NB4 (cell line): ENCODE measurements around the gene NKIRAS2.
A peak's percentile ranks its signal among the peaks of the same experiment; 100 is the strongest.

Experiments used
- DNase-seq: peaks from one replicate; pipeline ENCODE4 v3.0.0; 2010; ENCODE audit warnings: low read depth
- H3K4me3 ChIP-seq: one replicate; pipeline ENCODE4 v1.5.1; 2011; ENCODE audit warnings: mild to moderate bottlenecking, low read depth, low read length, moderate library complexity
- MYC ChIP-seq: IDR thresholded peaks from 2 replicates; pipeline ENCODE4 v1.6.1; 2011; ENCODE audit warnings: low read depth, low read length
- POLR2A ChIP-seq: IDR thresholded peaks from 2 replicates; pipeline ENCODE4 v1.6.1; 2011; ENCODE audit warnings: mild to moderate bottlenecking; ENCODE audit not compliant: insufficient read length; ENCODE audit errors: extremely low read depth
- TF ChIP-seq, protein P1 (sequence below): IDR thresholded peaks from one replicate; pipeline ENCODE4 v1.5.1; 2012; ENCODE audit warnings: low read depth, low read length
- TF ChIP-seq, protein P2 (sequence below): IDR thresholded peaks from 2 replicates; pipeline ENCODE4 v1.6.1; 2011; ENCODE audit warnings: low read depth, low read length

The NKIRAS2 gene

DNA sequence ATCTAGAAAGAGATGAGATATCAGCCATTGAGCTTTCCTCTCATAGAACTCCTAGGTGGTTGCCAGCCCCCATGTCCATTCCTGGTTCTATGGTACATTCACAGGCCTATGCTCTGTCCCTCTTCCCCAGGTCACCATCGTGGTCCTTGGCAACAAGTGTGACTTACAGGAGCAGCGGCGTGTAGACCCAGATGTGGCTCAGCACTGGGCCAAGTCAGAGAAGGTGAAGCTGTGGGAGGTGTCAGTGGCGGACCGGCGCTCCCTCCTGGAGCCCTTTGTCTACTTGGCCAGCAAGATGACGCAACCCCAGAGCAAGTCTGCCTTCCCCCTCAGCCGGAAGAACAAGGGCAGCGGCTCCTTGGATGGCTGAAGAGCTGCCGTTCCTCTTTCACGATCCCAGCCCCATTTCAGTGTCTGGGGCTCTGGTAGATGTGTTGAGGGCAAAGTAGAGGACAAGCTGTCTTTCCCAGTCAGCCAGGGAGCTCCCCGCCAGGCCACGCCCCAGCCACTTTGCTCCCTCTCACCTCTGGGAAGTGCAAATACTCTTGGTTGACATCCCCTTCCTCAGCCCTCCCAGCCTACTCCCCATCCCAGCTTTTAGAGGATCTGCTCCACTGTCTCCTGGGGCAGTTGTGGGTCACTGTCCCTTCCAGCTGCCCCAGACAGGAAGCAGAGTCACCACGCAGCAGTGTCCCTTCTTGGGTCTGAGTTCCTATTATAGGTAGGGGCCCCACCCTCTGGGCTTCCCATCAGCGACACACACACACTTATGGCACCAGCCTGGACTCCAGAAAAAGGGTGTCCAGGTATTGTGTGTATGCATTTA is 3.8 kb downstream of the NKIRAS2 start:
- peak overlapping the region; percentile 11 for H3K4me3 ChIP-seq
- DNase-seq: peak; percentile 94
- TF ChIP-seq, protein P1, sequence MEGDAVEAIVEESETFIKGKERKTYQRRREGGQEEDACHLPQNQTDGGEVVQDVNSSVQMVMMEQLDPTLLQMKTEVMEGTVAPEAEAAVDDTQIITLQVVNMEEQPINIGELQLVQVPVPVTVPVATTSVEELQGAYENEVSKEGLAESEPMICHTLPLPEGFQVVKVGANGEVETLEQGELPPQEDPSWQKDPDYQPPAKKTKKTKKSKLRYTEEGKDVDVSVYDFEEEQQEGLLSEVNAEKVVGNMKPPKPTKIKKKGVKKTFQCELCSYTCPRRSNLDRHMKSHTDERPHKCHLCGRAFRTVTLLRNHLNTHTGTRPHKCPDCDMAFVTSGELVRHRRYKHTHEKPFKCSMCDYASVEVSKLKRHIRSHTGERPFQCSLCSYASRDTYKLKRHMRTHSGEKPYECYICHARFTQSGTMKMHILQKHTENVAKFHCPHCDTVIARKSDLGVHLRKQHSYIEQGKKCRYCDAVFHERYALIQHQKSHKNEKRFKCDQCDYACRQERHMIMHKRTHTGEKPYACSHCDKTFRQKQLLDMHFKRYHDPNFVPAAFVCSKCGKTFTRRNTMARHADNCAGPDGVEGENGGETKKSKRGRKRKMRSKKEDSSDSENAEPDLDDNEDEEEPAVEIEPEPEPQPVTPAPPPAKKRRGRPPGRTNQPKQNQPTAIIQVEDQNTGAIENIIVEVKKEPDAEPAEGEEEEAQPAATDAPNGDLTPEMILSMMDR: no peak
- 0 out of 2 replicates have a peak, but pooled peaks have one; percentile 28 for TF ChIP-seq MYC

DNA sequence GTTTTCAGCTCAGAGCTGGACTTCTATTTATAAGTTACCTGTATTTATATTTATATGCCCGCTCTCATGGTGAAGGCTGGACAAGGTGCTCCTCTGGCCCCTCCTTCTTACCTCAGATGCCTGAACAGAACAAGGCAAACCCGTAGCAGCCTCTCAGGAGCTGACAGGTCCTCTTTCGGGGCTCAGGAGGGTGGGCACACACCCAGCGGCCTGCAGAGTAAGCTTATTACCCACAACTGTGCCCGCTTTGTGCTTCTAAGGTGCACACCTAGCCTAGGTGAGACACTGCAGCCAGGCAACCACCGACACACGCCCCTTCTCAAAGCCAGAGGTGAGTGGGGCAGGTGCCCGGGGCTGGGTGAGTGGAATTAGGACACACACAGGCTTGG is 5.3 kb downstream of the NKIRAS2 start:
- no peak for TF ChIP-seq POLR2A
- TF ChIP-seq, protein P1: no peak
- no peak for TF ChIP-seq MYC
- TF ChIP-seq, protein P2, sequence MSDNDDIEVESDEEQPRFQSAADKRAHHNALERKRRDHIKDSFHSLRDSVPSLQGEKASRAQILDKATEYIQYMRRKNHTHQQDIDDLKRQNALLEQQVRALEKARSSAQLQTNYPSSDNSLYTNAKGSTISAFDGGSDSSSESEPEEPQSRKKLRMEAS: no peak
- H3K4me3 ChIP-seq: no peak overlapping the region
- no peak for DNase-seq

DNA sequence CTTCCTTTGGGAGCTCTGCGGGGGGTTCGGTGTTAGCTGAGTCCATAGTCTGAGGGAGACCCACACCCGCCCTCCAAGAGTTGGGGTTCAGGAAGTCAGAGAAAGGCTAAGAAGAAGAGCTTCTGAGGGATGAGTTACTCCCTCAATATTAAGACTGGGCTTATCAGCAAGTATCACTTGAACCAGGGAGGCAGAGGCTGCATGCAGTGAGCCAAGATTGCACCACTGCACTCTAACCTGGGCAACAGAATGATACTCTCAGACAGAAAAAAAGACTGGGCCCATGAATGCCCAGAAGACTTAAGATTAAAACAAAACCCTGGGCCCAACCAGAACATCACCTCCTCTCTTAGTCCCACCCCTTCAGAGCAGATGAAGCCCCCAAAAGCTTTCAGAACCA is 6.0 kb downstream of the NKIRAS2 start:
- H3K4me3 ChIP-seq: no peak overlapping the region
- TF ChIP-seq, protein P2: no peak
- TF ChIP-seq POLR2A: no peak
- TF ChIP-seq, protein P1: no peak
- TF ChIP-seq MYC: no peak
- no peak for DNase-seq

DNA sequence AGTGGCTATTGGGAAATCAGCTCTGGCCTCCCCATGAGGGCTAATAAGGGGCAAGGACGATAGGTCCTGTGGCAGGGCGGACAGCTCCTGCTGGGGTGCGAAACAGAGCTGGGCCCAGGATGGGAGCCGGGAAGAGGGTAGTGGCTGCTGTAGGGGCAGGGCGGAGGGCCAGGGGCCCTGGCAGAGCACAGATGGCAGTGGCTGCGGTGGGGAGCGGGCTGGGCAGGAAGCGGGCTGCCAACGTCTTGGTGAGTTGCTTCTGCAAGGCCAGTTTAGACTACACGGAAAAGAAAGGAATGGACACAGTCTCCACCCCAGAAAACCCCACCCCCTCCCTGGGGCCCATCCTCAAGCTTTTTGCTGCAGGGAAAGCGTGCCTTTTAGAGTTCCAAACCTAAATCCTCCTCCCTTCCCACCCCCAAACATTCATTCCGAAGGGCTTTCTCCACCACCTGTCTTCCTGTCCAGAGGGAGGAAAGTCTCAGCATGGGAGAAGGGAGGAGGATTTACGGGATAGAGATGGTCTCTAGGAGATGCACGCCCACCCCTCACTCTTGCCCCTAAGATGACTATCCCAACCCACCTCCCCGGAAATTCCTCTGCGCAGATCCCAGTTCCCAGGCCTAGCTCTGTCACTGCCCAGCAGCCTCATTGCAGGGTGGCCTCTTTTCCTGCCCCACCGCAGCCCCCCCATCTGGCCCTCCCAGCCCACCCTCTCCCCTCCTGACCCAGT is 7.1 kb downstream of the NKIRAS2 start:
- no peak for DNase-seq
- no peak overlapping the region for H3K4me3 ChIP-seq
- no peak for TF ChIP-seq POLR2A
- TF ChIP-seq, protein P2: no peak
- TF ChIP-seq, protein P1: no peak
- no peak for TF ChIP-seq MYC

DNA sequence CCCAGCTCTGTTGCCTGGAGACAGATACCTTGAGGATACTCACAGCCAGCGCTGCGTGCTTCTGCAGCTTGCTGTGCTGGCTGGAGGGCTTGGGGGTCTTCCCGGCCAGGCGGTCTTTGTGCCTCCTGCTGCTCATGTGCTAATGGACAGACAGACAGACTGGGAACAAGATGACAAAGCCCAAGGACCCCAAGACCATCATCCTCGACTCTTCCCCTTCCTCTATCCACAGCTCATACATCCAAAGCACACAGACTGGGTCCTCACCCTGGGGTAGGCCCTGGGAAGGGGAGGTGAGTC is 7.7 kb downstream of the NKIRAS2 start:
- no peak overlapping the region for H3K4me3 ChIP-seq
- TF ChIP-seq, protein P1: no peak
- TF ChIP-seq MYC (no peak), POLR2A (no peak)
- TF ChIP-seq, protein P2: no peak
- DNase-seq: no peak
